A549 (cell line): Measurements from ENCODE around the gene WNT5B. TPM values are rescaled to one million over a fixed set of nuclear protein-coding genes. Genes with fewer than 3 reads are reported as not detected.

Experiments
- ATAC-seq, 2 experiments: fragments of 200-7000 bp in 1 of 2; fragments of >200 bp in 1 of 2; cut with Nextera tagmentation in 1 of 2; cut with Tn5 transposase in 1 of 2; 3 replicates each; pipeline versions ENCODE4 v1.8.0 to v1.9.1; 2018 to 2020; ENCODE audit warnings: mild to moderate bottlenecking in 1 of 2, moderate library complexity in 1 of 2
- CTCF ChIA-PET: fragments of 300-600 bp; sonication (Branson Sonifier 250); formaldehyde crosslinking; extraction: SDS; loops from one replicate; lab custom pipeline; 2021; ENCODE audit warnings: antibody characterized with exemption, inconsistent platforms; lab: Yijun Ruan, JAX
- POLR2A ChIA-PET: fragments of 350-600 bp; formaldehyde crosslinking; extraction: SDS; loops from one replicate; lab custom pipeline; 2021; ENCODE audit warnings: antibody characterized with exemption, inconsistent platforms; lab: Yijun Ruan, JAX
- DNase-seq, 2 experiments: peaks; one replicate each; pipeline versions ENCODE4 v3.0.0 to v3.0.0-alpha.2; 2011 to 2016; ENCODE audit warnings: low read depth in 1 of 2, low spot score in 1 of 2
- FAIRE-seq: peaks from 2 replicates; lab custom pipeline; 2011; peaks lifted over from hg19 to GRCh38; lab: Jason Lieb, UNC
- H3K27ac ChIP-seq, 2 experiments: fragments of >200 bp; sonication (Bioruptor Twin); formaldehyde crosslinking; 3 replicates each; pipeline ENCODE4 v1.5.1; 2016 to 2017
- H3K4me1 ChIP-seq: fragments of >200 bp; sonication (Bioruptor Twin); formaldehyde crosslinking; 3 replicates; pipeline ENCODE4 v1.6.1; 2016
- H3K4me2 ChIP-seq: fragments of >200 bp; sonication (Bioruptor Twin); formaldehyde crosslinking; 3 replicates; pipeline ENCODE4 v1.6.1; 2016
- H3K4me3 ChIP-seq: fragments of >200 bp; sonication (Bioruptor Twin); formaldehyde crosslinking; 3 replicates; pipeline ENCODE4 v1.5.1; 2016
- H3K9me3 ChIP-seq: fragments of >200 bp; sonication (Bioruptor Twin); formaldehyde crosslinking; 3 replicates; pipeline ENCODE4 v1.6.1; 2016
- BHLHE40 ChIP-seq: IDR thresholded peaks from 2 replicates; pipeline ENCODE4 v1.6.1; 2012; ENCODE audit warnings: low read depth, low read length, inconsistent platforms
- CTCF ChIP-seq: fragments of >200 bp; sonication (Bioruptor Twin); formaldehyde crosslinking; IDR thresholded peaks from 3 replicates; pipeline ENCODE4 v1.5.1; 2016
- FOSB ChIP-seq: fragments of 250-450 bp; sonication (Bioruptor Pico); IDR thresholded peaks from 2 replicates; pipeline ENCODE4 v1.5.0; 2020; ENCODE audit warnings: mild to moderate bottlenecking, moderate library complexity
- GATA3 ChIP-seq: IDR thresholded peaks from 2 replicates; pipeline ENCODE4 v1.6.1; 2012; ENCODE audit warnings: borderline replicate concordance
- HEYL ChIP-seq: fragments of 250-450 bp; sonication (Bioruptor Pico); IDR thresholded peaks from 2 replicates; pipeline ENCODE4 v1.8.0; 2021; ENCODE audit warnings: mild to moderate bottlenecking, moderate library complexity
- HOXA7 ChIP-seq: fragments of 250-450 bp; sonication (Bioruptor Pico); IDR thresholded peaks from 2 replicates; pipeline ENCODE4 v1.5.0; 2020; ENCODE audit warnings: mild to moderate bottlenecking, moderate library complexity
- HOXB5 ChIP-seq: fragments of 250-450 bp; sonication (Bioruptor Pico); IDR thresholded peaks from 2 replicates; pipeline ENCODE4 v1.5.0; 2020; ENCODE audit warnings: mild to moderate bottlenecking, moderate library complexity
- JUN ChIP-seq, 2 experiments: fragments of >200 bp; sonication (Bioruptor Twin); formaldehyde crosslinking; IDR thresholded peaks; 2 replicates in 1 of 2; 3 replicates in 1 of 2; pipeline ENCODE4 v1.6.1; 2016 to 2017
- MAX ChIP-seq: IDR thresholded peaks from 2 replicates; pipeline ENCODE4 v1.6.1; 2012
- NPAS2 ChIP-seq: fragments of 250-450 bp; sonication (Bioruptor Pico); IDR thresholded peaks from 2 replicates; pipeline ENCODE4 v1.8.0; 2022; ENCODE audit warnings: mild to moderate bottlenecking, moderate library complexity, borderline replicate concordance
- POLR2A ChIP-seq: IDR thresholded peaks from 2 replicates; pipeline ENCODE4 v1.6.1; 2012; ENCODE audit warnings: mild to moderate bottlenecking, low read length
- TFCP2L1 ChIP-seq: fragments of 250-450 bp; sonication (Bioruptor Pico); IDR thresholded peaks from 2 replicates; pipeline ENCODE4 v1.5.0; 2021; ENCODE audit warnings: mild to moderate bottlenecking
- TP53 ChIP-seq: fragments of 250-450 bp; sonication (Bioruptor Pico); IDR thresholded peaks from 2 replicates; pipeline ENCODE4 v1.5.0; 2021; ENCODE audit warnings: mild to moderate bottlenecking, moderate library complexity
- ZC3H11A ChIP-seq: fragments of 450-650 bp; IDR thresholded peaks from 2 replicates; pipeline ENCODE4 v1.6.1; 2014; ENCODE audit warnings: antibody characterized with exemption, mild to moderate bottlenecking
- WGBS: methylation state at CpG from one replicate; pipeline ENCODE4 v1.1.6; 2017; ENCODE audit errors: missing lambda C conversion rate; 5-methylcytosine and 5-hydroxymethylcytosine counted together
- polyA plus RNA-seq, 4 experiments: library from polyadenylated mRNA; depleted of rRNA in 3 of 4; stranded (reverse); fragments of >200 nt; fragmentation: RNase III in 1 of 4; extraction: RNeasy Plus Mini Kit Qiagen cat#74134 plus additional on column Dnase treatment in 1 of 4; gene quantifications; 2 replicates in 3 of 4; 3 replicates in 1 of 4; pipeline ENCODE4 v1.2.3, GENCODE V29; 2011 to 2017
- TF ChIP-seq, protein P1 (sequence below): fragments of 450-650 bp; IDR thresholded peaks from 2 replicates; pipeline ENCODE4 v1.6.1; 2014; ENCODE audit warnings: antibody characterized with exemption
- TF ChIP-seq, protein P2 (sequence below): fragments of >200 bp; sonication (Bioruptor Twin); formaldehyde crosslinking; IDR thresholded peaks from 3 replicates; pipeline ENCODE4 v1.6.1; 2016

Gene WNT5B
- polyA plus RNA-seq, 2 of the 4 experiments (the other 2 are of a cell fraction) = 1.3 to 1.6 TPM

- no peak for TF ChIP-seq CTCF
Observed at GRCh38 chr12:1592444-1593173, 36.4 kb upstream of the WNT5B start (continued).

GRCh38 chr12:1593174-1594005, 35.6 kb upstream of the WNT5B start:
- WGBS = 60% methylated on average over 28 of the region's 56 CpGs
- ChIA-PET POLR2A (interaction anchor here (0.6 to 1.1 kb wide), 2 partner anchors 9 to 77 kb away, joined by 3 read pairs; no protein-coding TSS in a partner anchor), CTCF (interaction anchor here (0.9 to 3.0 kb wide), 6 partner anchors 10 to 1022 kb away, joined by 3 to 30 read pairs (median 9); partner anchors contain the start of gene RAD52)
- Histone ChIP-seq H3K4me3 (peak overlapping the region; percentile 68), H3K27ac (peak overlapping the region; percentile 91 to 99), H3K9me3 (no peaks in the 10 kb centered on the region), H3K4me2 (peak overlapping the region; percentile 95), H3K4me1 (peaks cover 38% of the 10 kb centered on the region)
- TF ChIP-seq HOXB5 (CRISPR knock-in tag) (no peak), POLR2A (0 out of 2 replicates have a peak, but pooled peaks have one; percentile 15), NPAS2 (CRISPR knock-in tag) (no peak), TP53 (no peak), FOSB (CRISPR knock-in tag) (no peak), HOXA7 (no peak), MAX (0 out of 2 replicates have a peak, but pooled peaks have one; percentile 43), GATA3 (no peak)
- FAIRE-seq (no peak), DNase-seq (peak in 1 of 2 experiments; percentile 55), ATAC-seq (peak; percentile 49 to 60)

GRCh38 chr12:1594006-1594260, 35.1 kb upstream of the WNT5B start:
- peak in 1 of 2 experiments; percentile 67 for DNase-seq
- Histone ChIP-seq H3K4me1 (peaks cover 38% of the 10 kb centered on the region), H3K4me3 (peak overlapping the region; percentile 68), H3K9me3 (no peaks in the 10 kb centered on the region), H3K27ac (peak overlapping the region; percentile 91 to 99), H3K4me2 (peak overlapping the region; percentile 95)
- CTCF ChIA-PET = interaction anchor here (1.2 to 3.0 kb wide), 5 partner anchors 10 to 1023 kb away, joined by 5 to 30 read pairs (median 13); no protein-coding TSS in a partner anchor
- ATAC-seq = peak; percentile 60 to 83; a peak in 5 of 6 replicates
- WGBS = no CpG with 5 or more reads among the region's 34 CpGs
- no peak for FAIRE-seq
- POLR2A ChIA-PET = interaction anchor here (0.6 to 1.1 kb wide), 2 partner anchors 9 to 76 kb away, joined by 3 read pairs; no protein-coding TSS in a partner anchor
- no peak for TF ChIP-seq TFCP2L1 (CRISPR knock-in tag)

- Histone ChIP-seq H3K4me3 (peak within 1 kb of the TSS; percentile 68), H3K27ac (peak within 1 kb of the TSS; percentile 91 to 99), H3K4me1 (peaks cover 38% of the 10 kb centered on the region), H3K4me2 (peak within 1 kb of the TSS; percentile 96), H3K9me3 (no peaks in the 10 kb centered on the region)
- DNase-seq = peak; percentile 76 to 87
- ChIA-PET POLR2A (interaction anchor here (0.5 to 0.9 kb wide), 3 partner anchors 9 to 136 kb away, joined by 3 to 7 read pairs (median 5); no protein-coding TSS in a partner anchor), CTCF (interaction anchor here (1.0 to 3.0 kb wide), 5 partner anchors 9 to 476 kb away, joined by 3 to 30 read pairs (median 13); no protein-coding TSS in a partner anchor)
- WGBS = under 1% methylated on average over 18 of the region's 115 CpGs
- FAIRE-seq = no peak
- TF ChIP-seq JUN (IDR thresholded peaks at IDR 0.05) (peak in 1 of 2 experiments; percentile 71; a peak in 2 of 5 replicates), BHLHE40 (0 out of 2 replicates have a peak, but pooled peaks have one; percentile 39), HOXB5 (CRISPR knock-in tag) (0 out of 2 replicates have a peak, but pooled peaks have one; percentile 36), MAX (peak; percentile 35; the same call in 1 of the 2 replicates), GATA3 (peak; percentile 16; the same call in 1 of the 2 replicates), HEYL (no peak), ZC3H11A (no peak), POLR2A (peak; percentile 65)
- TF ChIP-seq, protein P1, sequence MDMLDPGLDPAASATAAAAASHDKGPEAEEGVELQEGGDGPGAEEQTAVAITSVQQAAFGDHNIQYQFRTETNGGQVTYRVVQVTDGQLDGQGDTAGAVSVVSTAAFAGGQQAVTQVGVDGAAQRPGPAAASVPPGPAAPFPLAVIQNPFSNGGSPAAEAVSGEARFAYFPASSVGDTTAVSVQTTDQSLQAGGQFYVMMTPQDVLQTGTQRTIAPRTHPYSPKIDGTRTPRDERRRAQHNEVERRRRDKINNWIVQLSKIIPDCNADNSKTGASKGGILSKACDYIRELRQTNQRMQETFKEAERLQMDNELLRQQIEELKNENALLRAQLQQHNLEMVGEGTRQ = peak; percentile 54
- TF ChIP-seq, protein P2, sequence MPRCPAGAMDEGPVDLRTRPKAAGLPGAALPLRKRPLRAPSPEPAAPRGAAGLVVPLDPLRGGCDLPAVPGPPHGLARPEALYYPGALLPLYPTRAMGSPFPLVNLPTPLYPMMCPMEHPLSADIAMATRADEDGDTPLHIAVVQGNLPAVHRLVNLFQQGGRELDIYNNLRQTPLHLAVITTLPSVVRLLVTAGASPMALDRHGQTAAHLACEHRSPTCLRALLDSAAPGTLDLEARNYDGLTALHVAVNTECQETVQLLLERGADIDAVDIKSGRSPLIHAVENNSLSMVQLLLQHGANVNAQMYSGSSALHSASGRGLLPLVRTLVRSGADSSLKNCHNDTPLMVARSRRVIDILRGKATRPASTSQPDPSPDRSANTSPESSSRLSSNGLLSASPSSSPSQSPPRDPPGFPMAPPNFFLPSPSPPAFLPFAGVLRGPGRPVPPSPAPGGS = 0 out of 3 replicates have a peak, but pooled peaks have one; percentile 39
- peak; percentile 79 to 84 for ATAC-seq
Observed at GRCh38 chr12:1594261-1595025, 34.6 kb upstream of the WNT5B start, which contains the start of gene FBXL14. TSS of gene FBXL14 (minus strand) at chr12:1594581. CDS start at chr12:1594066, 515 bp downstream.
